AG04449 (cell line): Measurements from ENCODE around the gene ADORA2B.
"Not testable (repeated sequence)": the region's sequence is repeated elsewhere in the genome, so short reads cannot be mapped to it uniquely, and the experiment has no call there.

Experiments used
- CTCF ChIA-PET: fragments of 350-600 bp; formaldehyde crosslinking; extraction: SDS; loops from one replicate; lab custom pipeline; 2021; ENCODE audit warnings: antibody characterized with exemption; lab: Yijun Ruan, JAX
- POLR2A ChIA-PET: fragments of 400-600, 350-600 bp; formaldehyde crosslinking; extraction: SDS; loops from one replicate; lab custom pipeline; 2020; ENCODE audit warnings: antibody characterized with exemption, inconsistent platforms; lab: Yijun Ruan, JAX
- DNase-seq: peaks from one replicate; pipeline ENCODE4 v3.0.0-alpha.2; 2010; ENCODE audit warnings: low read depth, low spot score
- H3K4me3 ChIP-seq: 2 replicates; pipeline ENCODE4 v1.5.1; 2011; ENCODE audit warnings: low read depth, mild to moderate bottlenecking, control low read depth, low read length
- TF ChIP-seq, protein P1 (sequence below): IDR thresholded peaks from one replicate; pipeline ENCODE4 v1.5.1; 2011; ENCODE audit warnings: mild to moderate bottlenecking, moderate library complexity, low read length, control low read depth, inconsistent platforms; ENCODE audit not compliant: insufficient read depth; ENCODE audit errors: missing control alignments

Gene ADORA2B

DNA sequence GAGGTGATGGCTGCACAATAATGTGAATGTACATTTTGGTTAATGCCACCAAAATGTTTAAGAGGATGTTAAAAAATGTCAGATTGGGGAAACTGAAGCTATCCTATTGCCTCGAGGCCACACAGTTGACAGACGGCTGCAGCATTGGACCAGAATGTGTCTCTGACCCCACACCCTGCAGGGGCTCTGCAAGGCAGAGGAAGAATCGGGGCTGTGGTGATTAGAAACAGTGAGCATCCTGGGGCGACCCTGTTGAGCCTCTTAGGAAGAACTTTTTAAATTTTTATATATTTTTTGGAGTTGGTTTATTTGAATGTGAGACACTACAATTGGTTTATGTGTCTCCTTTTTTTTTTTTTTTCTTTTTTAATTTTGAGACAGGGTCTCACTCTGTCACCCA is 15.0 kb upstream of the ADORA2B start:
- POLR2A ChIA-PET = no interaction called here
- CTCF ChIA-PET = interaction anchor here (1.4 to 1.7 kb wide), 2 partner anchors 12 to 15 kb away, joined by 3 to 4 read pairs; partner anchors contain the start of gene ADORA2B

DNA sequence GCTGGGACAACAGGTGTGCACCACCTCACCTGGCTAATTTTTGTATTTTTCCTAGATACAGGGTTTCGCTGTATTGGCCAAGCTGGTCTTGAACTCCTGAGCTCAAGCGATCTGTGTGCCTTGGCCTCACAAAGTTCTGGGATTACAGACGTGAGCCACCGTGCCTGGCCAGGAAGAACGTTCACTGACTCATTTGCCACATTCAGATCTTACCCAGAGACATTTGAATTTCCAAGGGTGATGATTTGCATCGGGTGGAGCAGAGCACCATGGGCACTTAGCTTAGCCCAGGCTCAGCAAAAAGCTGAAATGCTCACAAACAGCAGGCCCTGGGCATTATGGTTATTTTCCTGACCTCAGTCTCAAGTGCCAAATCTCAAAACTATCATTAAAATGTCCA is 14.5 kb upstream of the ADORA2B start:
- ChIA-PET CTCF (interaction anchor here (1.4 to 1.7 kb wide), 2 partner anchors 11 to 15 kb away, joined by 3 to 4 read pairs; partner anchors contain the start of gene ADORA2B), POLR2A (no interaction called here)
- no peak for DNase-seq
- H3K4me3 ChIP-seq = no peak overlapping the region
- TF ChIP-seq, protein P1, sequence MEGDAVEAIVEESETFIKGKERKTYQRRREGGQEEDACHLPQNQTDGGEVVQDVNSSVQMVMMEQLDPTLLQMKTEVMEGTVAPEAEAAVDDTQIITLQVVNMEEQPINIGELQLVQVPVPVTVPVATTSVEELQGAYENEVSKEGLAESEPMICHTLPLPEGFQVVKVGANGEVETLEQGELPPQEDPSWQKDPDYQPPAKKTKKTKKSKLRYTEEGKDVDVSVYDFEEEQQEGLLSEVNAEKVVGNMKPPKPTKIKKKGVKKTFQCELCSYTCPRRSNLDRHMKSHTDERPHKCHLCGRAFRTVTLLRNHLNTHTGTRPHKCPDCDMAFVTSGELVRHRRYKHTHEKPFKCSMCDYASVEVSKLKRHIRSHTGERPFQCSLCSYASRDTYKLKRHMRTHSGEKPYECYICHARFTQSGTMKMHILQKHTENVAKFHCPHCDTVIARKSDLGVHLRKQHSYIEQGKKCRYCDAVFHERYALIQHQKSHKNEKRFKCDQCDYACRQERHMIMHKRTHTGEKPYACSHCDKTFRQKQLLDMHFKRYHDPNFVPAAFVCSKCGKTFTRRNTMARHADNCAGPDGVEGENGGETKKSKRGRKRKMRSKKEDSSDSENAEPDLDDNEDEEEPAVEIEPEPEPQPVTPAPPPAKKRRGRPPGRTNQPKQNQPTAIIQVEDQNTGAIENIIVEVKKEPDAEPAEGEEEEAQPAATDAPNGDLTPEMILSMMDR = no peak

More for the DNA sequence above, 15.0 kb upstream of the ADORA2B start:
- DNase-seq = no peak
- no peak overlapping the region for H3K4me3 ChIP-seq
- TF ChIP-seq, protein P1 = no peak

DNA sequence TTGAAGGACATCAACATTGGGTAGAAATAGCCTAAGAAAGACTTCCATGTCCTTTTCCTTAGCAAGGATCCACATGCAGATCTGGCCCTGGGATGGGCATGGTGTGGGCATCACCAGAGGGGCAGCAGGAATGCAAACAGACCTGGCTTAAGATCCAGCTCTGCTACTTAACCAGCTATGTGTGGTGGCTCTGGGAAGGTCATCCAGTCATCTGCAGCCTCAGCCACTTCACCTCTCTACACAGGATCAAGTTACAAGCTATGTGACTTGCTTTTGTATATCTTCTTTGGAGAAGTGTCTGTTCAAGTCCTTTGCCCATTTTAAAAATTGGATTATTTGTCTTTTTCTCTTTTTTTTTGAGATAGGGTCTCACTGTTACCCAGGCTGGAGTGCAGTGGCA is 13.5 kb upstream of the ADORA2B start:
- TF ChIP-seq, protein P1 = no peak
- CTCF ChIA-PET = interaction anchor here (0.5 kb wide), 1 partner anchor 775 kb away, joined by 3 read pairs; no protein-coding TSS in a partner anchor
- no peak overlapping the region for H3K4me3 ChIP-seq
- no peak for DNase-seq
- POLR2A ChIA-PET = no interaction called here

DNA sequence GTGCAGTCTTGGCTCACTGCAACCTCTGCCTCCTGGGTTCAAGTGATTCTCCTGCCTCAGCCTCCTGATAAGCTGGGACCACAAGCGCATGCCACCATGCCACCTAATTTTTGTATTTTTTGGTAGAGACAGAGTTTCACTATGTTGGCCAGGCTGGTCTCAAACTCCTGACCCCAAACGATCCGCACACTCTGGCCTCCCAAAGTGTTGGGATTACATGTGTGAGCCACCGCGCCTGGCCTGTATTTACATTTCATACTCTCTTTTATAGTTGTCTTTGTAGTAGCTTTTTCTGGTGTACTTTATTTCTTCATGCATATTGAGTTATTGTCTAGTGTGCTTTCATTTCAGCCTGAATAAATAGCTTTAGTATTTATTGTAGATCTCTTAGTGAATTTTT is 10.1 kb upstream of the ADORA2B start:
- no peak for DNase-seq
- CTCF ChIA-PET = interaction anchor here (0.7 to 5.4 kb wide), 3 partner anchors 10 to 107 kb away, joined by 3 to 27 read pairs (median 3); partner anchors contain the start of gene ADORA2B
- TF ChIP-seq, protein P1 = no peak
- H3K4me3 ChIP-seq = no peak overlapping the region
- POLR2A ChIA-PET = no interaction called here

DNA sequence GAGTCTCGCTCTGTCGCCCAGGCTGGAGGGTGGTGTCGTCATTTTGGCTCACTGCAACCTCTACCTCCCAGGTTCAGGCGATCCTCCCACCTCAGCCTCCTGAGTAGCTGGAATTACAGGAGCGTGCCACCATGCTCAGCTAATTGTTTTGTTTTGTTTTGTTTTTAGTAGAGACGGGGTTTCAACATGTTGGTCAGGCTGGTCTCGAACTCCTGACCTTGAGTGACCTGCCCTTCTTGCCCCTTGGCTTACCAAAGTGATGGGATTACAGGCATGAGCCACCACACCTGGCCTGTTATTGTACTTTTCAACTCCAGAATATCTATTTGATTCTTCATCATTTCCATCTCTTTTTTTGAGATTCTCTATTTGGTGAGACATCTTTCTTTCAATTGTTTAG is 9.0 kb upstream of the ADORA2B start:
- ChIA-PET POLR2A (no interaction called here), CTCF (interaction anchor here (1.7 to 5.4 kb wide), 2 partner anchors 9 to 11 kb away, joined by 6 to 27 read pairs; partner anchors contain the start of gene ADORA2B)
- DNase-seq = no peak
- TF ChIP-seq, protein P1 = no peak
- no peak overlapping the region for H3K4me3 ChIP-seq

DNA sequence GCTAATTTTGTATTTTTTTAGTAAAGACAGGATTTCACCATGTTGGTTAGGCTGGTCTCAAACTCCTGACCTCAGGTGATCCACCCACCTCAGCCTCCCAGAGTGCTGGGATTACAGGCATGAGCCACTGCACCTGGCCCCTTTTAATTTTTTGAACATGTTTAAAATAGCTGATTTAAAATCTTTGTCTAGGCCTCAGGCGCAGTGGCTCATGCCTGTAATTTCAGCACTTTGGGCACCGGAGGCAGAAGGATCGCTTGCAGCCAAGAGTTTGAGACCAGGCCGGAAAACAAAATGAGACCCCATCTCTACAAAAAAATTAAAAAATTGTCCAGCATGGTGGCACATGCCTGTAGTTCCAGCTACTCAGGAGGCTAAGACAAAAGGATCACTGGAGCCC is 8.4 kb upstream of the ADORA2B start:
- POLR2A ChIA-PET, H3K4me3 ChIP-seq, DNase-seq: not testable (repeated sequence)
- CTCF ChIA-PET = interaction anchor here (1.7 to 5.4 kb wide), 2 partner anchors 8 to 11 kb away, joined by 6 to 27 read pairs; partner anchors contain the start of gene ADORA2B
